HG03354 (cell line): ENCODE data around the gene C8A.

ENCODE experiments used
- ATAC-seq: cut with Tn5 transposase; IDR thresholded peaks from one replicate; pipeline ENCODE4 v1.9.1; 2021; ENCODE audit warnings: mild to moderate bottlenecking; ENCODE audit not compliant: unreplicated experiment, poor library complexity, severe bottlenecking

The C8A gene

DNA sequence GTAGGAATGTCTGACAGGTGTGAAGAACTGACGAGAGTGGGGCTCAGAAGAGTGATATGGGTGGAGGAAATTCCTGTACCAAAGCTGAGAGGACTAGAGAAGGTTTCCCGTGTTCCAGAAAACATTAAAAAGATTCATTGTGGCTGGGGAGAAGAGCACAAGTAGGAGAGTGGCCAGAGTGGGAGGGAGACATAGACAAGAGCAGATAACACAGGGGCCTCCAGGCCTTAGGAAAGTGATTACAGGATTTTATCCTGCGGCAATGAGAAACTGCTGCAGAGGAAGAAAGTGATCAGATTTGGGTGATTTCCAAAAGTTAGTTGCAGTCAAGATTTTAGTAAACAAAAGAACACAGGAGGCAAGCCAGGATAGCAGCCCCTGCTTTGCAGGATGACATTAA lies 103.3 kb downstream of the C8A start:
- no peak for ATAC-seq

DNA sequence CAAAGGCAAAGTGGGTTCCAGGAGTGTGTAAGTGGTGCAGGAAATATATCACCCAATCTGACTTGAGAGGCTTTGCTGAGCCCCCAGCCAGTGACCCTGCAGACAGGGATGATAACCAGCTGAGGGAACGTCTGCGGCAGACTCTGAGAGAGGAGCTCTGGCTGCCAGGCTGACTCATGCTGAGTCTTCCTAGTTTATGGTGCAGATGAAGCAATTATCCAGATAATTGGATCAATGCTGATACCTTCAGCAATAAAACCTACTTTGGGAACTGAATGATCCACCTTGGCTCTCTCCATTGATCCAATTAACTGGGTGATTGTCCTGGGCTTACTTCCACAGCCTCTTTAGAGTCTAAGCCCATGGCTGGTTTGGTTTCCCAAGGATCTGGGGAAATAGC lies 103.9 kb downstream of the C8A start:
- no peak for ATAC-seq

DNA sequence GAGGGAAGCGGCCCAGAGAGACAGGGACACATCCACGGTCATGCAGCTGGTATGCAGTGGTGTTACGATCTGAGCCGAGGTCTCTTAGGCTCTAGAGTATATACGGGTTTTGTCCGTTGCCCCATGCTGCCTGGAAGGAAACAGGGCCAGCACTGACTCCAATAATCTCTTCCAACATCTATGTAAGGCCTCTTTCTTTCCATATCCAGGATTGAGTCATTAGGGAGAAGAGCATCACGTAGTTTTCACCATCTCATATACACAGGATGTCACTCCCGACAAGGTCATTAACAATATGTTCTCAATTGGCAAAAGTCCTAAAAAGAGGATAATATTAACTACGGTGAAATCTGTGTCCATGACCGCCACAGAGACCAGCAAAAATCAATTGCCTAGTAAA lies 106.8 kb downstream of the C8A start:
- no peak for ATAC-seq

GRCh38 chr1:56963667-56964066 lies 109.1 kb downstream of the C8A start:
- ATAC-seq = no peak

DNA sequence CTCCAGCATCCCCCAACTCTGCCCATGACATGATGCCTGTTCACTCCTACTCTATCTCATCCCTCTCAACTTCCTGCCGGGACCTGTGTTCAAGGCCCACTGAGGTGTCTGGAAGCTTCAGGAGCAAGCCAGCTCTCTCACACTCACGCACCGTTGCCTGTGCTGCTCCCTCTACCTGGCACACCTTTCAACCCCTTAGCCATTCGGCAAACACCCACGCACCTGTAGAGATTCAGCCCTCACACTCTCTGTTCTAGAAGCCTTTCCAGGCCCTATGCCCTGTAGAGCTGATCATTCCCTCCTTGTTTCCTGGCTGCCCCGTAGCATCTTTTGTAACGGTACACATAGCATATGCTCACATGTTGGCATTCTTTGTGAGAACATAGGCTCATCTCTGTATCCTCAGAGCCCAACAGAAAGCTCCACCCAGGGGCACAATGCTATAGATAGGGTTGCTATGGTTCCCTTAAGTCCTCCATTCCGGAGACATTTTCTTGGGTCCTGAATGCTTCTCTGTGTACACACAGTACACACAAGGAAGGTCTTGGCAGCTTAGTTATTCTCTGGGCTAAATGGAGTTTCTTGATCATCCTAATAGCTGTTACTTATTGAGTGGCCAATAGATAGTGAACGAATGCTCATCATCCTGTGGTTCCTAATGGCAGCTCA lies 109.9 kb downstream of the C8A start:
- ATAC-seq = no peak

DNA sequence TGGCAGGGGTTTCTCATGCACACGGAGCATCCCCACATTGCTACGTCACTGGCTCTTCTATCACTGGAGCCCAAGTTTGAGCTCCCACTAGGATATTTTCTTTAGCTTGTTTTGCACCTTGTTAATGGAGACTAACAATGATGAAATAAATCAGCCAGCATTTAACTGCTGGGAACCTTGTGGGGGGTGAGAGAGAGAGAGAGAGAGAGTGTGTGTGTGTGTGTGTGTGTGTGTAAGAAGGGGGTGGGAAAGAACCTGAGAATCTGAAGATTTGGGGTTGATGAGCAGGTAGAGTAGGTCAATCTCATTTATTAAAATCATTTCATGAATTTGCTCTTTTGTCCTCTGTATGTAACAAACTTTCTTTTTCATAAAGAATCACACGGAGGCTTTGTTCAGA lies 110.6 kb downstream of the C8A start:
- no peak for ATAC-seq

GRCh38 chr1:56965916-56966697 lies 111.5 kb downstream of the C8A start, which contains the start of gene C8B:
Gene C8B, minus strand, starts transcription at chr1:56966015. Its CDS starts 67 bp downstream, at chr1:56965948.
- no peak for ATAC-seq

DNA sequence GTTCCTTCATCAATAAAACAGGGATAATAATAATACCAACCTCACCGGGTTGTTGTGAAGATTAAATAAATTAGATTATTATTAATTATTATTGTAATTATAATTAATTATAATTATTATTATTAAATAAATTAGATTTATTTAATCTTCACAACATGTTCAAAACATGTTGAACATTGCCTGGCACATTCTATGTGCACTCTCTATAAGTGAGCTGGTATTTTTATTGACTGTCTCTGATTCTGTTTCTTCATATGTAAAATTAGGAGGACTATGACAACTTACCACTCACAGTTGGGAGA lies 112.1 kb downstream of the C8A start:
- ATAC-seq = no peak

DNA sequence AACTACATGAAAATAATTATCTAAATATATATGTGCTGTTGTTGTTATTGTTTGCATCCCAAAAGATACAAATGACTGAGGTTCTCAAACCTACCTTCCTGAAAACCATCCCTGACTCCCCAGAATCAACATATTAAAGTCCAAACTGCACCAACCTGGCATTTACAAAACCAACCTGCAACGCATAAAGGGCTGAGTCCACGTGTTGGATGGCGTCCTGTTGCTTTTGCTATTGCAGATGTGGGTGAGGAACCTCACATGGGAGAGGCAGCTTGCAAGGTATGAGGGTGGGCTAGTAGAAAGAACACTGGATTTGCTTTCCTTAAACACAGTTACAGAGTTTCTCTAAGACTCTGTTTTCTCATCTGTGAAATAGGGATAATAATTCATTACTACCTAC lies 112.8 kb downstream of the C8A start:
- ATAC-seq = no peak
